ENCODE data around the gene TBC1D22B. TPM values are rescaled to one million over a fixed set of nuclear protein-coding genes. Genes with fewer than 3 reads are reported as not detected.

The TBC1D22B gene
- total RNA-seq, 1 experiment from 2014 or later = 9.1 TPM

DNA sequence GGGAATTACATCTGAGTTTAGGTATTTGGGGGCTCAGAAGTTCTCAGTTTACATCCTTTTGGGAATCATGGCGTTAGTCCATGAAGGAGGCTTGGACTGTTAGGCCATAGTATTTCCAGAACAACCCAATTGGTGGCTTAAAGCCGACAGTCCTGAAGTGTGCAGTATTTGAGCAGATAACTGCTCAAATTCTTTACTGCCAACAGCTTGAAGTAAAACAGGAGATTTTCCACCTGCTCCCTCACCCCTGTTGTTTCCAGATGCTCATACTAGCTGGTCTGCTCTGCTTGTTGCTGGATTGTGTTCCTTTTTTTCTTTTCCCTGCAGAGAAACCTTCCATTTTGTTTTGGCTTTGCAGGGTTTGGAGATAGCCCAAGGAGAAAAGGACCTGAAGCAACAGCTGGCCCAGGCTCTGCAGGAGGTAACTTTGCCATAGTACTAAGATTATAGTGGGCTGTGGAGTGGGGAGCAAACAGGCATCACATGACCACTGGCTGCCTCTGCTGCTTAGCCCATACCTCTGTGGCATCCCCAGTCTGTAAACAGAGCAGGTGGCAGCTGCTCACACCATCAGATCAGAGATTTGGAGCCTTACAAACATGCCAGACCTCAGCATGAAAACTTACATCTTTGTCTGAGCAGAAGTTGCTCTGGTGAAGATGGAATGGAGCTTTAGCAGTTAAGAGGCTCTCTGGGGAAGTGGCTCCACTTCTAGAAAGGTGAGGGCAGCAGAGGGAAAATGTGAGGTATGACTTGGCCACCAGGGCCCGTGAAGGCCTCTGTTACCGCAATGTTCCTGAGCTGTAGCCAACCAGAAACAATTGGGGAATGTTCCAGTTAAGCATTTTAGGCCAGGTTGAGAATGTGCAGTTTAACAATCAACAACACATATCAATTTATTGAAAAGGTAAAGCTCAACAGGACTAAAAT, 113.8 kb downstream of the TBC1D22B start:
- CTCF ChIA-PET = no interaction called here
- 0 out of 2 replicates have a peak, but pooled peaks cover 6% of the 10 kb centered on the region for H4K20me1 ChIP-seq (ENCODE audit: low read length)
- no peak overlapping the region for H3K27ac ChIP-seq (ENCODE audit: low read length)
- no peak for TF ChIP-seq EZH2 (IDR thresholded peaks at IDR 0.05; ENCODE audit: low read length, unreplicated experiment)
- TF ChIP-seq, protein P1, sequence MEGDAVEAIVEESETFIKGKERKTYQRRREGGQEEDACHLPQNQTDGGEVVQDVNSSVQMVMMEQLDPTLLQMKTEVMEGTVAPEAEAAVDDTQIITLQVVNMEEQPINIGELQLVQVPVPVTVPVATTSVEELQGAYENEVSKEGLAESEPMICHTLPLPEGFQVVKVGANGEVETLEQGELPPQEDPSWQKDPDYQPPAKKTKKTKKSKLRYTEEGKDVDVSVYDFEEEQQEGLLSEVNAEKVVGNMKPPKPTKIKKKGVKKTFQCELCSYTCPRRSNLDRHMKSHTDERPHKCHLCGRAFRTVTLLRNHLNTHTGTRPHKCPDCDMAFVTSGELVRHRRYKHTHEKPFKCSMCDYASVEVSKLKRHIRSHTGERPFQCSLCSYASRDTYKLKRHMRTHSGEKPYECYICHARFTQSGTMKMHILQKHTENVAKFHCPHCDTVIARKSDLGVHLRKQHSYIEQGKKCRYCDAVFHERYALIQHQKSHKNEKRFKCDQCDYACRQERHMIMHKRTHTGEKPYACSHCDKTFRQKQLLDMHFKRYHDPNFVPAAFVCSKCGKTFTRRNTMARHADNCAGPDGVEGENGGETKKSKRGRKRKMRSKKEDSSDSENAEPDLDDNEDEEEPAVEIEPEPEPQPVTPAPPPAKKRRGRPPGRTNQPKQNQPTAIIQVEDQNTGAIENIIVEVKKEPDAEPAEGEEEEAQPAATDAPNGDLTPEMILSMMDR (conservative IDR thresholded peaks at IDR 0.05; ENCODE audit: low read depth, low read length) = no peak
- no peak for TF ChIP-seq EZH2phosphoT487 (IDR thresholded peaks at IDR 0.05; ENCODE audit: borderline replicate concordance, low read length)
- ATAC-seq (no peak), DNase-seq (no peak)
- H3K9me3 ChIP-seq (ENCODE audit: low read length) = no peaks in the 10 kb centered on the region
- no peaks in the 10 kb centered on the region for H3K27me3 ChIP-seq (ENCODE audit: low read length)
- no peaks in the 10 kb centered on the region for H3K9me2 ChIP-seq (replicated peaks; ENCODE audit: low read length)
- no peak overlapping the region for H2AFZ ChIP-seq (ENCODE audit: low read length)
- peaks cover 43% of the 10 kb centered on the region; the same call in 1 of the 2 replicates for H3K36me3 ChIP-seq (ENCODE audit: low read depth, low read length)
- H3K4me1 ChIP-seq (ENCODE audit: insufficient read depth, low read length) = peaks cover 31% of the 10 kb centered on the region
- H3K79me2 ChIP-seq (ENCODE audit: low read length) = no peaks in the 10 kb centered on the region
- POLR2A ChIA-PET (ENCODE audit: unreplicated experiment) = no interaction called here
- no peak overlapping the region for H3K4me3 ChIP-seq (ENCODE audit: low read length)
- intact Hi-C loops (cut with micrococcal nuclease) = no loop called here
- no peak overlapping the region for H3K4me2 ChIP-seq (ENCODE audit: low read length)
- H3K9ac ChIP-seq (ENCODE audit: low read length) = no peak overlapping the region
- H3F3A ChIP-seq (ENCODE audit: low read length, unreplicated experiment) = no peaks in the 10 kb centered on the region
- BruUV-seq (replicated peaks) = no TSS peak

DNA sequence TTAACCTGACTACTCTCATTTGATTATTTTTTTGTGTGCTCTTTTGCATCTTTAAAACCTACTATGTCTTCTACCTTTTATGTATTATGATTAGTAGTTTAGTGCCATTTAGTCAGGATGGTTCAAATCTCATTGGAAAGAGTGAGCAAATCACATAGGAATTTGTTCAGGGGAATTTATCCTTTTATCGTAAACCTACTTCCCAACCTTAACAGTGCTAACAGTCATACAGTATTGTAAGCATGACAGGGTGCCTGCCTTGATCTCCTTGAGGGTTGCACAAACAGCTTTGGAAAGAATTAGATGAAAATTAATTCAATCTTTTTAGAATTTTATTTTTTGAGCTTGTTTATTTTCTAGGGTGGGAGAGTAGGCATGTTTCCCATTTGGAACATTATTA, 114.5 kb downstream of the TBC1D22B start:
- H3K9me3 ChIP-seq (ENCODE audit: low read length) = no peaks in the 10 kb centered on the region
- no peak overlapping the region for H3K27ac ChIP-seq (ENCODE audit: low read length)
- ATAC-seq (no peak), DNase-seq (peak; percentile 6)
- no peaks in the 10 kb centered on the region for H3K79me2 ChIP-seq (ENCODE audit: low read length)
- no peak overlapping the region for H3K4me2 ChIP-seq (ENCODE audit: low read length)
- peaks cover 43% of the 10 kb centered on the region; the same call in 1 of the 2 replicates for H3K36me3 ChIP-seq (ENCODE audit: low read depth, low read length)
- CTCF ChIA-PET = no interaction called here
- 0 out of 2 replicates have a peak, but pooled peaks cover 6% of the 10 kb centered on the region for H4K20me1 ChIP-seq (ENCODE audit: low read length)
- intact Hi-C loops (cut with micrococcal nuclease) = no loop called here
- no peaks in the 10 kb centered on the region for H3K9me2 ChIP-seq (replicated peaks; ENCODE audit: low read length)
- no peak overlapping the region for H3K4me3 ChIP-seq (ENCODE audit: low read length)
- POLR2A ChIA-PET (ENCODE audit: unreplicated experiment) = no interaction called here
- H3F3A ChIP-seq (ENCODE audit: low read length, unreplicated experiment) = no peaks in the 10 kb centered on the region
- BruUV-seq (replicated peaks) = no TSS peak
- peaks cover 24% of the 10 kb centered on the region for H3K4me1 ChIP-seq (ENCODE audit: insufficient read depth, low read length)
- H3K9ac ChIP-seq (ENCODE audit: low read length) = no peak overlapping the region
- no peaks in the 10 kb centered on the region for H3K27me3 ChIP-seq (ENCODE audit: low read length)
- no peak overlapping the region for H2AFZ ChIP-seq (ENCODE audit: low read length)
- TF ChIP-seq, protein P1 (conservative IDR thresholded peaks at IDR 0.05; ENCODE audit: low read depth, low read length) = no peak
- TF ChIP-seq EZH2phosphoT487 (IDR thresholded peaks at IDR 0.05; ENCODE audit: borderline replicate concordance, low read length) (no peak), EZH2 (IDR thresholded peaks at IDR 0.05; ENCODE audit: low read length, unreplicated experiment) (no peak)

All from PC-3 (cell line).